C4-2B (cell line): ENCODE measurements around the gene SLC39A11.

Experiments
- H3K27ac ChIP-seq: fragments of 450-650 bp; 2 replicates; pipeline ENCODE4 v1.5.1; 2017
- CTCF ChIP-seq: fragments of 450-650 bp; conservative IDR thresholded peaks from 2 replicates; pipeline ENCODE4 v1.5.1; 2017; ENCODE audit warnings: mild to moderate bottlenecking
- ZFX ChIP-seq: fragments of 450-650 bp; IDR thresholded peaks from 2 replicates; pipeline ENCODE4 v1.6.1; 2017

The SLC39A11 gene

DNA sequence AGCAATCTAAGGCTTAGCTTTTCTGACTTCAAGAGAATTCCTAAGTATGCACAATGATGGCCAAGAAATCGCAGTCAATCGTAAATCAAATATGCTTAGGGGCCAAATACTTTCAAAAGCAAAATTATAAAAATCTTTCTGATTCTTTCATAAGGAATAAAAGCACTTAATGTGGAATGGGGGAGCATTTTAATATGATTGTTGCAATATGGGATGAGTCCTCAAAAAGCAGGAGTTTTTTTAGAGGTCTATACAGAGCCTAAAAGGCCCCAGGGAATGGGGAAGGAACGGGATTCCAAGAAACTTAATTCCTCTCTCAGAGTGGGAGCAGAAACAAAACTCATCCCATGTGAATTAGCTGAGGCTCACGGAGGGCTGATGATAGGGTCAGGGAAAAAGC, 14.7 kb upstream of the SLC39A11 start:
- H3K27ac ChIP-seq, result no peak overlapping the region

DNA sequence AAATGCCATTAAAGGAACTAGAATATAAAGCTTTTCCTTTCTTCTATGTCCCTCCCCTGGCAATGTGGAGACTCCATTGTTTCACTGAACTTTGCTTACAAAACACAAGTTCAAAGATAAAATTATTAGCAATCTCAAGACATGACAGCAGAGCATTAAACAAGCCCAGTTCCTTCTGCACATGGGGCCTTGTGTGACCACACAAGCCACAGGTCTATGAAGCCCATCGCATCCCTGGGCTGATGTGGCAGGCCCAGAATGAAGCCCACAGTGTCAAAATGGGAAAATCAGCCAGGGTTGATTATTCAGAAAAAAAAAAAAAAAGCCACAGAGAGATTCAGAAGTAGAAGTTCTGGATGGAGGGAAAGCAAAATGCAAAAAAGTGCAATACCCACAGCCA, 12.9 kb upstream of the SLC39A11 start:
- no peak for TF ChIP-seq CTCF
- no peak overlapping the region for H3K27ac ChIP-seq

More for the DNA sequence above, 14.7 kb upstream of the SLC39A11 start:
- TF ChIP-seq CTCF (no peak), ZFX (no peak)

DNA sequence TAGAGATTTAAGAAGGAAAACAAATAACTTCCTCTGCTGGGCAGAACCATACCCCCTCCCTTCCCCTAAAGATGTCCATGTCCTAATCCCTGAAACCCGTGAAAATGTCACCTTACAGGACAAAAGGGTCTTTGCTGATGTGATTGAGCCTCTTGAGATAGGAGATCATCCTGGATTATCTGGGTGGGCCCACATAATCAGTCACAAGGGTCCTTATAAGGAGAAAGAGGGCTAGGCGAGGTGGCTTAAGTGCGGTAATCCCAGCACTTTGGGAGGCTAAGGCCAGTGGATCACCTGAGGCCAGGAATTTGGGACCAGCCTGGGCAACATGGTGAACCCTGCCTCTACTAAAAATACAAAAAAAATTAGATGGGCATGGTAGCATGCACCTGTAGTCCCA, 12.0 kb upstream of the SLC39A11 start:
- no peak overlapping the region for H3K27ac ChIP-seq
- TF ChIP-seq ZFX, result no peak
- no peak for TF ChIP-seq CTCF

GRCh38 chr17:73103641-73104335, 11.3 kb upstream of the SLC39A11 start:
- no peak overlapping the region for H3K27ac ChIP-seq
- TF ChIP-seq CTCF, result no peak
- no peak for TF ChIP-seq ZFX

DNA sequence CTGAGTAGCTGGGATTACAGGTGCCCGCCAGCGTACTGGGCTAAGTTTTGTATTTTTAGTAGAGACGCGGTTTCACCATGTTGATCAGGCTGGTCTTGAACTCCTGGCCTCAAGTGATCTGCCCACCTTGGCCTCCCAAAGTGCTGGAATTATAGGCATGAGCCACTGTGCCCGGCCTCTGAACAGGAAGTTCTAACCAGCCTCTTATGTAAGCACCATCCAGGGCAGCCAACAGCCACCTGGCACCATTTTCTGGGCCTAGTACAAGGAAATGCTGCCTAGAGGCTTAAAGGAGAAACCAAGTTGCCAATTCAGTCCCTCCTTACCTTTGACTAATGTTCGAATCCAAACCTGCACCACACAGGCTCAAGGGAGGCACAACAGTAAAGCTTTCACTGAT, 8.5 kb upstream of the SLC39A11 start:
- H3K27ac ChIP-seq, result no peak overlapping the region
- TF ChIP-seq ZFX (no peak), CTCF (no peak)

DNA sequence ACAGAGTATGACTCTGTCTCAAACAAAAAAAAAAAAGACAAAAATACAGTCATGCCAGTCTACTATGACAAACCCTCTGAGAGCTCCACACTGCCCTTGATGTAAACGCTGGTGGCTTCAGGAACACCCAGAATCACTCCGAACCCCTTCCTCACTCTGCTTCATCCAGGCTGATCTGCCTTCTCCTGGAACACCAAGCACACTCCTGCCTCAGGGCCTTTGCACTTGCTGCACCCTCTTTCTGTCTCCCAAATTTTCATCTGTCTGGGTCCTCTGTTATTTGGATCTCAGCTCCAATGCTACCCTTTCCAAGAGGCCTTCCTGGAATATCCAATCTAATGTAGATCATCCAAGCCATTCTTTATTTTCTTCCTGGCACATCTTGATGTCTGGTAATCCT, 7.9 kb upstream of the SLC39A11 start:
- TF ChIP-seq ZFX (no peak), CTCF (no peak)
- no peak overlapping the region for H3K27ac ChIP-seq

DNA sequence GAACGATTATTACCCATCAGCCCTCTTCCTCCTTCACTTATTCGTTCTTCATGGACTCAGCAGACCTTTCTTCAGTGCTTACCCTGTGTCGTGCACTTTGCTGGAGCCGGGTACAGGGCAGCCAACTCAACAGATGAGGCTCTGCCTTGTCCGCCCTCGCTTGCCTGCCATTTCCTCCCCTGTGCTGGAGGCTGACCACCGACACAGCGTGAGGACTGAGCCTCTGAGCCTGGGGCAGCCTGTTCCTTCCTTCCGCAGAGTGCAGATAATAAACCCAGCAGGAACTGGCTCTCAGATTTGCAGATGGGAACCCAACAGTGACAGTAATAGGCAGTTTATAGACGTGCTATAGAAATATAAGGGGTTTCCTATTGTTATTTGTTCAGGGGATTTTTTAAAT, 7.0 kb upstream of the SLC39A11 start:
- TF ChIP-seq ZFX, result no peak
- TF ChIP-seq CTCF, result no peak
- H3K27ac ChIP-seq, result no peak overlapping the region
